GM18502 (cell line): Measurements from ENCODE around the gene ACACB.

Experiments
- ATAC-seq: cut with Tn5 transposase; IDR thresholded peaks from one replicate; pipeline ENCODE4 v1.9.1; 2021; ENCODE audit warnings: mild to moderate bottlenecking; ENCODE audit not compliant: unreplicated experiment, poor library complexity

ACACB gene

GRCh38 chr12:109203480-109203879, 87.1 kb downstream of the ACACB start:
- ATAC-seq: no peak

- no peak for ATAC-seq
These were observed 92.7 kb downstream of the ACACB start for GRCh38 chr12:109209082-109209481.

GRCh38 chr12:109212460-109213115, 96.2 kb downstream of the ACACB start:
- ATAC-seq: no peak

GRCh38 chr12:109214131-109214530, 97.7 kb downstream of the ACACB start:
- no peak for ATAC-seq

GRCh38 chr12:109218996-109219395, 102.6 kb downstream of the ACACB start:
- no peak for ATAC-seq

GRCh38 chr12:109219938-109220337, 103.6 kb downstream of the ACACB start:
- ATAC-seq: no peak

GRCh38 chr12:109221277-109221931, 105.0 kb downstream of the ACACB start:
- ATAC-seq: no peak

GRCh38 chr12:109222062-109222461, 105.7 kb downstream of the ACACB start:
- ATAC-seq: no peak

GRCh38 chr12:109222496-109222895, 106.1 kb downstream of the ACACB start:
- no peak for ATAC-seq

- ATAC-seq: no peak
These were observed 106.8 kb downstream of the ACACB start for GRCh38 chr12:109223211-109223610.

GRCh38 chr12:109223868-109224267, 107.5 kb downstream of the ACACB start:
- ATAC-seq: no peak

GRCh38 chr12:109228664-109229063, 112.3 kb downstream of the ACACB start:
- ATAC-seq: no peak

- no peak for ATAC-seq
These were observed 113.8 kb downstream of the ACACB start for GRCh38 chr12:109230193-109230592.

GRCh38 chr12:109232731-109233130, 116.3 kb downstream of the ACACB start:
- no peak for ATAC-seq

GRCh38 chr12:109234012-109234411, 117.6 kb downstream of the ACACB start:
- no peak for ATAC-seq

- ATAC-seq: no peak
These were observed 119.9 kb downstream of the ACACB start for GRCh38 chr12:109236257-109236656.

GRCh38 chr12:109239179-109239578, 122.8 kb downstream of the ACACB start:
- no peak for ATAC-seq

GRCh38 chr12:109239691-109240090, 123.3 kb downstream of the ACACB start:
- ATAC-seq: no peak

GRCh38 chr12:109240365-109240764, 124.0 kb downstream of the ACACB start:
- no peak for ATAC-seq

- ATAC-seq: no peak
These were observed 125.5 kb downstream of the ACACB start for GRCh38 chr12:109241936-109242335.

GRCh38 chr12:109244073-109244472, 127.7 kb downstream of the ACACB start:
- no peak for ATAC-seq

GRCh38 chr12:109246221-109246620, 129.8 kb downstream of the ACACB start:
- no peak for ATAC-seq
